Activated CD8-positive, alpha-beta memory T cell treated with anti-CD3 and anti-CD28 coated beads, Interleukin-2, amount 50 U/mL, for 48 hours (primary cell): Measurements from ENCODE around the gene SDK1.
"Not testable (repeated sequence)": the region's sequence is repeated elsewhere in the genome, so short reads cannot be mapped to it uniquely, and the experiment has no call there.

Source experiments
- DNase-seq: peaks from one replicate; pipeline ENCODE4 v3.0.0-alpha.2; 2020

SDK1 gene

GRCh38 chr7:3683546-3684539 lies 382.8 kb downstream of the SDK1 start:
- DNase-seq: no peak

- DNase-seq: no peak
These were observed 387.0 kb downstream of the SDK1 start for GRCh38 chr7:3688071-3688470.

- no peak for DNase-seq
These were observed 387.8 kb downstream of the SDK1 start for GRCh38 chr7:3688842-3689241.

- no peak for DNase-seq
These were observed 390.6 kb downstream of the SDK1 start for GRCh38 chr7:3691478-3692158.

- no peak for DNase-seq
These were observed 394.6 kb downstream of the SDK1 start for GRCh38 chr7:3695602-3696001.

GRCh38 chr7:3696113-3696512 lies 395.1 kb downstream of the SDK1 start:
- no peak for DNase-seq

GRCh38 chr7:3697472-3697871 lies 396.4 kb downstream of the SDK1 start:
- DNase-seq: no peak

GRCh38 chr7:3705258-3705657 lies 404.2 kb downstream of the SDK1 start:
- DNase-seq: no peak

GRCh38 chr7:3706091-3706490 lies 405.0 kb downstream of the SDK1 start:
- DNase-seq: not testable (repeated sequence)

GRCh38 chr7:3710122-3710521 lies 409.1 kb downstream of the SDK1 start:
- no peak for DNase-seq

- DNase-seq: no peak
These were observed 409.5 kb downstream of the SDK1 start for GRCh38 chr7:3710531-3710930.

GRCh38 chr7:3712841-3713240 lies 411.8 kb downstream of the SDK1 start:
- DNase-seq: no peak

GRCh38 chr7:3721422-3721821 lies 420.4 kb downstream of the SDK1 start:
- DNase-seq: no peak

- DNase-seq: no peak
These were observed 421.4 kb downstream of the SDK1 start for GRCh38 chr7:3722396-3722922.

- DNase-seq: no peak
These were observed 424.4 kb downstream of the SDK1 start for GRCh38 chr7:3725155-3726059.

- DNase-seq: no peak
These were observed 429.2 kb downstream of the SDK1 start for GRCh38 chr7:3730276-3730675.

- no peak for DNase-seq
These were observed 431.4 kb downstream of the SDK1 start for GRCh38 chr7:3732395-3733005.

- no peak for DNase-seq
These were observed 432.6 kb downstream of the SDK1 start for GRCh38 chr7:3733541-3734140.

- DNase-seq: no peak
These were observed 437.9 kb downstream of the SDK1 start for GRCh38 chr7:3738964-3739363.

- DNase-seq: no peak
These were observed 438.9 kb downstream of the SDK1 start for GRCh38 chr7:3739983-3740382.

- DNase-seq: no peak
These were observed 446.4 kb downstream of the SDK1 start for GRCh38 chr7:3747467-3747866.

- no peak for DNase-seq
These were observed 447.3 kb downstream of the SDK1 start for GRCh38 chr7:3748389-3748788.
